HepG2 (cell line): ENCODE measurements around the gene PROX1. TPM values are rescaled to one million over a fixed set of nuclear protein-coding genes. Genes with fewer than 3 reads are reported as not detected.

Experiments
- ARNT2 ChIP-seq: sonication (generic); formaldehyde crosslinking; IDR thresholded peaks from 2 replicates; pipeline ENCODE4 v1.8.0; 2022; ENCODE audit warnings: mild to moderate bottlenecking, low read depth, missing genetic modification reagents, moderate library complexity
- HNF4A ChIP-seq: sonication (generic); formaldehyde crosslinking; IDR thresholded peaks from 2 replicates; pipeline ENCODE4 v1.4.0; 2020; ENCODE audit warnings: missing genetic modification reagents
- PHF5A ChIP-seq: IDR thresholded peaks from one replicate; pipeline ENCODE4 v1.6.1; 2018; ENCODE audit warnings: low read depth, missing genetic modification reagents; ENCODE audit not compliant: unreplicated experiment
- REPIN1 ChIP-seq: sonication (generic); formaldehyde crosslinking; IDR thresholded peaks from 2 replicates; pipeline ENCODE4 v1.8.0; 2022; ENCODE audit warnings: missing genetic modification reagents, low read depth, mild to moderate bottlenecking, borderline replicate concordance
- SP1 ChIP-seq, 2 experiments: fragments of 450-650 bp in 1 of 2; sonication (generic) in 1 of 2; formaldehyde crosslinking in 1 of 2; IDR thresholded peaks; 2 replicates each; pipeline versions ENCODE4 v1.4.0 to v1.6.1; 2016 to 2020; ENCODE audit warnings: missing genetic modification reagents in 1 of 2
- TCF12 ChIP-seq, 2 experiments: fragments of 450-650 bp in 1 of 2; sonication (generic) in 1 of 2; formaldehyde crosslinking in 1 of 2; IDR thresholded peaks; 2 replicates each; pipeline versions ENCODE4 v1.6.1 to v1.8.0; 2017 to 2022; ENCODE audit warnings: antibody characterized with exemption in 1 of 2, mild to moderate bottlenecking in 1 of 2, missing genetic modification reagents in 1 of 2, moderate library complexity in 1 of 2
- ZNF326 ChIP-seq: sonication (generic); formaldehyde crosslinking; IDR thresholded peaks from 2 replicates; pipeline ENCODE4 v1.4.0; 2020; ENCODE audit warnings: missing genetic modification reagents, borderline replicate concordance
- ZNF331 ChIP-seq: sonication (generic); formaldehyde crosslinking; IDR thresholded peaks from 2 replicates; pipeline ENCODE4 v1.4.0; 2020; ENCODE audit warnings: missing genetic modification reagents
- ZNF572 ChIP-seq: sonication (generic); formaldehyde crosslinking; IDR thresholded peaks from 2 replicates; pipeline ENCODE4 v1.5.1; 2020; ENCODE audit warnings: mild to moderate bottlenecking, missing genetic modification reagents
- polyA plus RNA-seq, 8 experiments: library from polyadenylated mRNA; depleted of rRNA in 3 of 8; stranded (reverse) in 7 of 8; unstranded in 1 of 8; fragments of >200 nt; fragmentation: Illumina TruSeq in 4 of 8; extraction: Trizol in 4 of 8; gene quantifications; 2 replicates each; pipeline versions ENCODE4 v1.2.1 to v1.2.3, GENCODE V29; 2011 to 2016; ENCODE audit warnings: low read depth in 4 of 8, missing spikeins in 1 of 8, mixed read lengths in 1 of 8; ENCODE audit not compliant: insufficient read depth in 1 of 8
- total RNA-seq, 5 experiments: library from RNA; depleted of rRNA; stranded (reverse); fragments of >200 nt; fragmentation: Illumina TruSeq; extraction: Trizol; gene quantifications; 2 replicates each; pipeline ENCODE4 v1.2.3, GENCODE V29; 2016; ENCODE audit warnings: low read depth in 1 of 5
- TF ChIP-seq, protein P1 (sequence below): sonication (generic); formaldehyde crosslinking; IDR thresholded peaks from 2 replicates; pipeline ENCODE4 v1.8.0; 2022; ENCODE audit warnings: missing genetic modification reagents, mild to moderate bottlenecking, moderate library complexity, borderline replicate concordance
- TF ChIP-seq, protein P2 (sequence below), 2 experiments: fragments of 450-650 bp in 1 of 2; sonication (generic) in 1 of 2; formaldehyde crosslinking in 1 of 2; IDR thresholded peaks; 2 replicates each; pipeline versions ENCODE4 v1.6.1 to v1.8.0; 2016 to 2022; ENCODE audit warnings: antibody characterized with exemption in 1 of 2, mild to moderate bottlenecking in 1 of 2, missing genetic modification reagents in 1 of 2
- TF ChIP-seq, protein P3 (sequence below): sonication (generic); formaldehyde crosslinking; IDR thresholded peaks from 2 replicates; pipeline ENCODE4 v1.5.1; 2020; ENCODE audit warnings: mild to moderate bottlenecking, moderate library complexity, missing genetic modification reagents

The PROX1 gene
- total and polyA plus RNA-seq, 2 of the 13 experiments (the other 11 are each of a cell fraction or from before 2014, with no cell fraction given), result 12.3 to 30.2 TPM

GRCh38 chr1:213982672-213983492, 4.9 kb upstream of the PROX1 start (continued):
- 0 out of 2 replicates have a peak, but pooled peaks have one; percentile 15 for TF ChIP-seq ZNF331 (CRISPR knock-in tag)
- TF ChIP-seq HNF4A (CRISPR knock-in tag), result no peak
- TF ChIP-seq, protein P1, sequence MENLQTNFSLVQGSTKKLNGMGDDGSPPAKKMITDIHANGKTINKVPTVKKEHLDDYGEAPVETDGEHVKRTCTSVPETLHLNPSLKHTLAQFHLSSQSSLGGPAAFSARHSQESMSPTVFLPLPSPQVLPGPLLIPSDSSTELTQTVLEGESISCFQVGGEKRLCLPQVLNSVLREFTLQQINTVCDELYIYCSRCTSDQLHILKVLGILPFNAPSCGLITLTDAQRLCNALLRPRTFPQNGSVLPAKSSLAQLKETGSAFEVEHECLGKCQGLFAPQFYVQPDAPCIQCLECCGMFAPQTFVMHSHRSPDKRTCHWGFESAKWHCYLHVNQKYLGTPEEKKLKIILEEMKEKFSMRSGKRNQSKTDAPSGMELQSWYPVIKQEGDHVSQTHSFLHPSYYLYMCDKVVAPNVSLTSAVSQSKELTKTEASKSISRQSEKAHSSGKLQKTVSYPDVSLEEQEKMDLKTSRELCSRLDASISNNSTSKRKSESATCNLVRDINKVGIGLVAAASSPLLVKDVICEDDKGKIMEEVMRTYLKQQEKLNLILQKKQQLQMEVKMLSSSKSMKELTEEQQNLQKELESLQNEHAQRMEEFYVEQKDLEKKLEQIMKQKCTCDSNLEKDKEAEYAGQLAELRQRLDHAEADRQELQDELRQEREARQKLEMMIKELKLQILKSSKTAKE (CRISPR knock-in tag), result no peak
- TF ChIP-seq, protein P2, sequence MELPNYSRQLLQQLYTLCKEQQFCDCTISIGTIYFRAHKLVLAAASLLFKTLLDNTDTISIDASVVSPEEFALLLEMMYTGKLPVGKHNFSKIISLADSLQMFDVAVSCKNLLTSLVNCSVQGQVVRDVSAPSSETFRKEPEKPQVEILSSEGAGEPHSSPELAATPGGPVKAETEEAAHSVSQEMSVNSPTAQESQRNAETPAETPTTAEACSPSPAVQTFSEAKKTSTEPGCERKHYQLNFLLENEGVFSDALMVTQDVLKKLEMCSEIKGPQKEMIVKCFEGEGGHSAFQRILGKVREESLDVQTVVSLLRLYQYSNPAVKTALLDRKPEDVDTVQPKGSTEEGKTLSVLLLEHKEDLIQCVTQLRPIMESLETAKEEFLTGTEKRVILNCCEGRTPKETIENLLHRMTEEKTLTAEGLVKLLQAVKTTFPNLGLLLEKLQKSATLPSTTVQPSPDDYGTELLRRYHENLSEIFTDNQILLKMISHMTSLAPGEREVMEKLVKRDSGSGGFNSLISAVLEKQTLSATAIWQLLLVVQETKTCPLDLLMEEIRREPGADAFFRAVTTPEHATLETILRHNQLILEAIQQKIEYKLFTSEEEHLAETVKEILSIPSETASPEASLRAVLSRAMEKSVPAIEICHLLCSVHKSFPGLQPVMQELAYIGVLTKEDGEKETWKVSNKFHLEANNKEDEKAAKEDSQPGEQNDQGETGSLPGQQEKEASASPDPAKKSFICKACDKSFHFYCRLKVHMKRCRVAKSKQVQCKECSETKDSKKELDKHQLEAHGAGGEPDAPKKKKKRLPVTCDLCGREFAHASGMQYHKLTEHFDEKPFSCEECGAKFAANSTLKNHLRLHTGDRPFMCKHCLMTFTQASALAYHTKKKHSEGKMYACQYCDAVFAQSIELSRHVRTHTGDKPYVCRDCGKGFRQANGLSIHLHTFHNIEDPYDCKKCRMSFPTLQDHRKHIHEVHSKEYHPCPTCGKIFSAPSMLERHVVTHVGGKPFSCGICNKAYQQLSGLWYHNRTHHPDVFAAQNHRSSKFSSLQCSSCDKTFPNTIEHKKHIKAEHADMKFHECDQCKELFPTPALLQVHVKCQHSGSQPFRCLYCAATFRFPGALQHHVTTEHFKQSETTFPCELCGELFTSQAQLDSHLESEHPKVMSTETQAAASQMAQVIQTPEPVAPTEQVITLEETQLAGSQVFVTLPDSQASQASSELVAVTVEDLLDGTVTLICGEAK (IDR thresholded peaks at IDR 0.05), result no peak
- TF ChIP-seq, protein P2 (CRISPR knock-in tag; IDR thresholded peaks at IDR 0.05), result peak; percentile 55; the same call in 1 of the 2 replicates
- no peak for TF ChIP-seq TCF12 (IDR thresholded peaks at IDR 0.05)
- TF ChIP-seq TCF12 (CRISPR knock-in tag; IDR thresholded peaks at IDR 0.05), result no peak
- TF ChIP-seq ZNF572 (CRISPR knock-in tag), result no peak
- no peak for TF ChIP-seq ZNF326 (CRISPR knock-in tag)
- TF ChIP-seq PHF5A (CRISPR knock-in tag), result no peak
- TF ChIP-seq REPIN1, result peak; percentile 88; the same call in 1 of the 2 replicates
- TF ChIP-seq SP1 (IDR thresholded peaks at IDR 0.05), result no peak
- TF ChIP-seq SP1 (CRISPR knock-in tag; IDR thresholded peaks at IDR 0.05), result no peak
- TF ChIP-seq, protein P3, sequence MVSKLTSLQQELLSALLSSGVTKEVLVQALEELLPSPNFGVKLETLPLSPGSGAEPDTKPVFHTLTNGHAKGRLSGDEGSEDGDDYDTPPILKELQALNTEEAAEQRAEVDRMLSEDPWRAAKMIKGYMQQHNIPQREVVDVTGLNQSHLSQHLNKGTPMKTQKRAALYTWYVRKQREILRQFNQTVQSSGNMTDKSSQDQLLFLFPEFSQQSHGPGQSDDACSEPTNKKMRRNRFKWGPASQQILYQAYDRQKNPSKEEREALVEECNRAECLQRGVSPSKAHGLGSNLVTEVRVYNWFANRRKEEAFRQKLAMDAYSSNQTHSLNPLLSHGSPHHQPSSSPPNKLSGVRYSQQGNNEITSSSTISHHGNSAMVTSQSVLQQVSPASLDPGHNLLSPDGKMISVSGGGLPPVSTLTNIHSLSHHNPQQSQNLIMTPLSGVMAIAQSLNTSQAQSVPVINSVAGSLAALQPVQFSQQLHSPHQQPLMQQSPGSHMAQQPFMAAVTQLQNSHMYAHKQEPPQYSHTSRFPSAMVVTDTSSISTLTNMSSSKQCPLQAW, result no peak
- TF ChIP-seq ARNT2 (CRISPR knock-in tag), result peak; percentile 72
